HepG2 (cell line): ENCODE results near the gene PDZRN4. TPM values are rescaled to one million over a fixed set of nuclear protein-coding genes. Genes with fewer than 3 reads are reported as not detected.

Experiments used
- ARID5B ChIP-seq: IDR thresholded peaks from 2 replicates; pipeline ENCODE4 v1.4.0; 2020; ENCODE audit warnings: mild to moderate bottlenecking, missing genetic modification reagents
- BRD4 ChIP-seq: sonication (generic); formaldehyde crosslinking; IDR thresholded peaks from 2 replicates; pipeline ENCODE4 v1.4.0; 2020; ENCODE audit warnings: missing genetic modification reagents
- E2F1 ChIP-seq: sonication (generic); formaldehyde crosslinking; IDR thresholded peaks from 2 replicates; pipeline ENCODE4 v1.5.0; 2020; ENCODE audit warnings: missing genetic modification reagents
- HMGXB3 ChIP-seq: sonication (generic); formaldehyde crosslinking; IDR thresholded peaks from 2 replicates; pipeline ENCODE4 v1.4.0; 2020; ENCODE audit warnings: missing genetic modification reagents, borderline replicate concordance
- PRMT3 ChIP-seq: sonication (generic); formaldehyde crosslinking; IDR thresholded peaks from 2 replicates; pipeline ENCODE4 v1.8.1; 2022; ENCODE audit warnings: low read depth, mild to moderate bottlenecking, moderate library complexity, missing genetic modification reagents, borderline replicate concordance
- TEF ChIP-seq: sonication (generic); formaldehyde crosslinking; IDR thresholded peaks from 2 replicates; pipeline ENCODE4 v1.5.0; 2020; ENCODE audit warnings: missing genetic modification reagents
- ZBED4 ChIP-seq: sonication (generic); formaldehyde crosslinking; IDR thresholded peaks from 2 replicates; pipeline ENCODE4 v1.4.0; 2020; ENCODE audit warnings: missing genetic modification reagents, borderline replicate concordance
- ZIK1 ChIP-seq: sonication (generic); formaldehyde crosslinking; IDR thresholded peaks from 2 replicates; pipeline ENCODE4 v1.5.0; 2020; ENCODE audit warnings: mild to moderate bottlenecking, low read depth, missing genetic modification reagents, borderline replicate concordance
- ZNF414 ChIP-seq: sonication (generic); formaldehyde crosslinking; IDR thresholded peaks from 2 replicates; pipeline ENCODE4 v1.5.0; 2020; ENCODE audit warnings: missing genetic modification reagents
- polyA plus RNA-seq, 8 experiments: library from polyadenylated mRNA; depleted of rRNA in 3 of 8; stranded (reverse) in 7 of 8; unstranded in 1 of 8; fragments of >200 nt; fragmentation: Illumina TruSeq in 4 of 8; extraction: Trizol in 4 of 8; gene quantifications; 2 replicates each; pipeline versions ENCODE4 v1.2.1 to v1.2.3, GENCODE V29; 2011 to 2016; ENCODE audit warnings: low read depth in 4 of 8, missing spikeins in 1 of 8, mixed read lengths in 1 of 8; ENCODE audit not compliant: insufficient read depth in 1 of 8
- total RNA-seq, 5 experiments: library from RNA; depleted of rRNA; stranded (reverse); fragments of >200 nt; fragmentation: Illumina TruSeq; extraction: Trizol; gene quantifications; 2 replicates each; pipeline ENCODE4 v1.2.3, GENCODE V29; 2016; ENCODE audit warnings: low read depth in 1 of 5

PDZRN4 gene
- total and polyA plus RNA-seq, 2 of the 13 experiments (the other 11 are each of a cell fraction or from before 2014, with no cell fraction given): not detected

- TF ChIP-seq E2F1 (CRISPR knock-in tag) (no peak), PRMT3 (no peak), ZIK1 (CRISPR knock-in tag) (no peak), HMGXB3 (CRISPR knock-in tag) (no peak), ZNF414 (CRISPR knock-in tag) (no peak), ARID5B (CRISPR knock-in tag) (peak; percentile 90), BRD4 (CRISPR knock-in tag) (no peak), ZBED4 (CRISPR knock-in tag) (no peak), TEF (CRISPR knock-in tag) (no peak)
These were observed 98.3 kb downstream of the PDZRN4 start (continued) for GRCh38 chr12:41286426-41286825.
